HUES64 (cell line): ENCODE measurements around the gene HOXA7.
A peak's percentile ranks its signal among the peaks of the same experiment; 100 is the strongest.

Experiments used
- H3K27ac ChIP-seq: 2 replicates; pipeline ENCODE4 v1.7.0; 2013; ENCODE audit warnings: low read depth, low read length, inconsistent platforms
- H3K27me3 ChIP-seq: 2 replicates; pipeline ENCODE4 v1.6.1; 2013; ENCODE audit warnings: mild to moderate bottlenecking, low read length; ENCODE audit not compliant: insufficient read depth
- H3K36me3 ChIP-seq: 2 replicates; pipeline ENCODE4 v1.6.1; 2013; ENCODE audit warnings: mild to moderate bottlenecking, low read length; ENCODE audit not compliant: insufficient read depth
- H3K4me1 ChIP-seq: 2 replicates; pipeline ENCODE4 v1.6.1; 2013; ENCODE audit warnings: mild to moderate bottlenecking, low read length, moderate library complexity; ENCODE audit not compliant: insufficient read depth
- H3K4me3 ChIP-seq: 2 replicates; pipeline ENCODE4 v1.5.1; 2013; ENCODE audit warnings: mild to moderate bottlenecking, low read length, moderate library complexity
- H3K9ac ChIP-seq: 2 replicates; pipeline ENCODE4 v1.6.1; 2013; ENCODE audit warnings: mild to moderate bottlenecking, low read depth, low read length
- H3K9me3 ChIP-seq: 2 replicates; pipeline ENCODE4 v1.6.1; 2013; ENCODE audit warnings: low read depth, low read length; ENCODE audit not compliant: insufficient read depth
- WGBS: fragments of 150-250, 120-280 bp; methylation state at CpG from one replicate; pipeline ENCODE4 v1.1.7; 2013; ENCODE audit warnings: missing lambda C conversion rate; 5-methylcytosine and 5-hydroxymethylcytosine counted together

Gene HOXA7

DNA sequence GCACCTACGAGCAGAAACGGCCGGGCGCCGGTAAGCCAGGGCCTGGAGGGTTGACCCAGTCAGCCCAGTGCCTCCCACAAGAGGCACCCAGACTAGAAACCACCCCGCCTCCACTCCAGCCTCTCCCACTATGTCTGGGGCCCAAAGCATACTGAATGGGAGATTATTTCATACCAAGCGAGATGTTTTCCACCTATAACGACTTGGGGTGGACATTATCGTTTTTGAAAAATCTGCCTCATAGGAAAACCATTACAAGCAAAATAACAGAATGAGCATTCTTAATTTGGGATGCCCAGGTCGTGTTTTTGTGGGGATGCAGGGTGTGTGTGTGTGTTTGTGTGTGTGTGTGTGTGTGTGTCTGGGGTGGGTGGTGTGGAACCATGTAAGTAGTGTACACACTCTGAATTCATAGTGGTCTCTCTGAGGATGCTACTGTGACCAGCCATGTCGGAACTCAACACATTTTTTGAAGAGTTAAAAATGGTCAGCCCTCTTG lies 10.5 kb downstream of the HOXA7 start:
- Histone ChIP-seq H3K9ac (no peak overlapping the region), H3K4me1 (peaks cover 3% of the 10 kb centered on the region; the same call in 1 of the 2 replicates), H3K27ac (no peak overlapping the region), H3K27me3 (peaks cover 100% of the 10 kb centered on the region), H3K9me3 (no peaks in the 10 kb centered on the region), H3K4me3 (no peak overlapping the region), H3K36me3 (no peaks in the 10 kb centered on the region)
- 74% methylated on average over 11 of the region's 11 CpGs for WGBS

GRCh38 chr7:27145165-27145913 lies 11.1 kb downstream of the HOXA7 start:
- peaks cover 3% of the 10 kb centered on the region; the same call in 1 of the 2 replicates for H3K4me1 ChIP-seq
- H3K27ac ChIP-seq, result no peak overlapping the region
- H3K9ac ChIP-seq, result no peak overlapping the region
- H3K9me3 ChIP-seq, result no peaks in the 10 kb centered on the region
- peaks cover 100% of the 10 kb centered on the region for H3K27me3 ChIP-seq
- H3K4me3 ChIP-seq, result no peak overlapping the region
- H3K36me3 ChIP-seq, result no peaks in the 10 kb centered on the region
- 71% methylated on average over 47 of the region's 47 CpGs for WGBS

DNA sequence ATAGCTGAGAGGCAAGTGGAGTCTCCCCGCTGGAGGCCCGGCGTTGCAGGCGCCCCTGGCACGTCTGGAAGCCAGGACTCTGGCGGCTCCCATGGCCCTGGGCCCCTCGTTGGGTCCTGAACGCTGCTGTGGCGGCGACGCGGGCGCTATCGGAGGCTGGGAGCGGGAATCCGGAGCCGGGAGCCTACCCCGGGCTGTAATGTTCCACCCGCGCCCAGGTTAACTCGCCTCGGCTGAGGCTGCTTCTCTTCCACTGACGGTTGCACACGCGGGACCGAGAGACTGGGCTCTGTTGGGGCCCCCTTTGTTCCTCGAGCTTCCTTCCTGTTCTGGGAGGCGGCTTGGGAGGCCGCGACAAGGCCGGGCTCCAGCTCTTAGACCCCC lies 11.7 kb downstream of the HOXA7 start:
- Histone ChIP-seq H3K27ac (no peak overlapping the region), H3K27me3 (peaks cover 100% of the 10 kb centered on the region), H3K9me3 (no peaks in the 10 kb centered on the region), H3K9ac (no peak overlapping the region), H3K36me3 (no peaks in the 10 kb centered on the region), H3K4me1 (peaks cover 3% of the 10 kb centered on the region; the same call in 1 of the 2 replicates), H3K4me3 (no peak overlapping the region)
- 18% methylated on average over 31 of the region's 31 CpGs for WGBS

- 37% methylated on average over 38 of the region's 40 CpGs for WGBS
- Histone ChIP-seq H3K27ac (no peak overlapping the region), H3K36me3 (no peaks in the 10 kb centered on the region), H3K4me3 (no peak overlapping the region), H3K27me3 (peaks cover 100% of the 10 kb centered on the region), H3K4me1 (peaks cover 3% of the 10 kb centered on the region; the same call in 1 of the 2 replicates), H3K9ac (no peak overlapping the region), H3K9me3 (no peaks in the 10 kb centered on the region)
Observed at GRCh38 chr7:27143950-27144780, 12.3 kb downstream of the HOXA7 start.

GRCh38 chr7:27143023-27143949 lies 13.2 kb downstream of the HOXA7 start, which contains the start of gene HOXA5:
TSS of gene HOXA5 (minus strand) at chr7:27143681. CDS start at chr7:27143607, 74 bp downstream.
- H3K4me3 ChIP-seq, result peak within 1 kb of the TSS; percentile 49
- peaks cover 3% of the 10 kb centered on the region; the same call in 1 of the 2 replicates for H3K4me1 ChIP-seq
- no peak within 1 kb of the TSS for H3K27ac ChIP-seq
- no peaks in the 10 kb centered on the region for H3K9me3 ChIP-seq
- no peak within 1 kb of the TSS for H3K9ac ChIP-seq
- no peaks in the 10 kb centered on the region for H3K36me3 ChIP-seq
- WGBS, result 2% methylated on average over 86 of the region's 86 CpGs
- peaks cover 100% of the 10 kb centered on the region for H3K27me3 ChIP-seq

GRCh38 chr7:27142580-27143022 lies 13.9 kb downstream of the HOXA7 start:
- Histone ChIP-seq H3K9ac (no peak overlapping the region), H3K4me1 (peaks cover 3% of the 10 kb centered on the region; the same call in 1 of the 2 replicates), H3K4me3 (peak overlapping the region; percentile 49), H3K27ac (no peak overlapping the region), H3K36me3 (no peaks in the 10 kb centered on the region), H3K27me3 (peaks cover 100% of the 10 kb centered on the region), H3K9me3 (no peaks in the 10 kb centered on the region)
- WGBS, result 1% methylated on average over 27 of the region's 29 CpGs

GRCh38 chr7:27141923-27142579 lies 14.4 kb downstream of the HOXA7 start:
- Histone ChIP-seq H3K36me3 (no peaks in the 10 kb centered on the region), H3K9ac (no peak overlapping the region)

GRCh38 chr7:27141137-27141922 lies 15.1 kb downstream of the HOXA7 start:
- Histone ChIP-seq H3K36me3 (no peaks in the 10 kb centered on the region), H3K27ac (no peak overlapping the region), H3K9ac (no peak overlapping the region), H3K4me3 (no peak overlapping the region), H3K9me3 (no peaks in the 10 kb centered on the region), H3K4me1 (peaks cover 3% of the 10 kb centered on the region; the same call in 1 of the 2 replicates), H3K27me3 (peaks cover 100% of the 10 kb centered on the region)
- 31% methylated on average over 16 of the region's 18 CpGs for WGBS

More at GRCh38 chr7:27141923-27142579, 14.4 kb downstream of the HOXA7 start:
- 3% methylated on average over 30 of the region's 30 CpGs for whole genome bisulfite sequencing
- peaks cover 3% of the 10 kb centered on the region; the same call in 1 of the 2 replicates for H3K4me1 ChIP-seq
- peaks cover 100% of the 10 kb centered on the region for H3K27me3 ChIP-seq
- H3K9me3 ChIP-seq, result no peaks in the 10 kb centered on the region
- H3K4me3 ChIP-seq, result no peak overlapping the region
- no peak overlapping the region for H3K27ac ChIP-seq

DNA sequence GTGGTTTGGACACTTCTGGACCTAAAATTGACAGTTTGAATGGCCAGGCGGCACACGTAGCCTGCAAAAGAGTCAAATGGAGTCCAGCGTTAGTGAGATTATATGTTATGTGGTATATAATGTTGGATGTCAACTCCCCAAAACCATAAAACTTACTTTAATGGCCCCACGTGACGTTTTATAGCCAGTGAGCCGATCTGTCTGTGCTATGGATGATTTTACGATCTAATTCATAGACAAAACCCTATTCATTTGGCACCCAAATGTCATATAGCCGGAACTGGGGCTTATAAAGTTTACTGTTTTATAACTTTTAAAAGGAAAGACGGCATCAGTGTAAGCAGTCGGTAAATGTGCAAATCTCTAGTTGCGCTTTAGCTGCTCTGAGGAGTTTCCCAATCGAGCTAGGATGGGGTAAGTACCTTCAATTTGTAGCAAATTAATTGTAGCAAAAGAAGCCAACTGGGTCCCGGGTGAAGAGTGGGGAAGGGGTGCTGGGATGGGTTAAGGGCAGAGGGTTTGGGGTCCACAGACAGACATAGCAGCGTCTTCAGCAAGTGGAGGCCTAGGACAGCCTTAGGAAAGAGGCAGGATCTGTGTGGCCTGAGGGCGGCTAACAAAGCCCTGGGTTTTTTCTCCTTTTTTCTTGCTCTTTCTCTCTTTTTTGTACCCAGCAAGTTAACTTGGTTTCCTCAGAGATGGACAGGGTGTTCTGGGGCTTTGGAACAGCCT lies 16.2 kb downstream of the HOXA7 start:
- 28% methylated on average over 15 of the region's 15 CpGs for WGBS
- peaks cover 100% of the 10 kb centered on the region for H3K27me3 ChIP-seq
- no peaks in the 10 kb centered on the region for H3K9me3 ChIP-seq
- H3K4me1 ChIP-seq, result peaks cover 3% of the 10 kb centered on the region; the same call in 1 of the 2 replicates
- no peak overlapping the region for H3K27ac ChIP-seq
- no peaks in the 10 kb centered on the region for H3K36me3 ChIP-seq
- H3K9ac ChIP-seq, result no peak overlapping the region
- no peak overlapping the region for H3K4me3 ChIP-seq
